HG03103 (cell line): ENCODE results near the gene POLR1C.
"Not testable (repeated sequence)": the region's sequence is repeated elsewhere in the genome, so short reads cannot be mapped to it uniquely, and the experiment has no call there.

Source experiments
- ATAC-seq: cut with Tn5 transposase; IDR thresholded peaks from one replicate; pipeline ENCODE4 v1.9.1; 2021; ENCODE audit warnings: low read depth; ENCODE audit not compliant: unreplicated experiment

Gene POLR1C

DNA sequence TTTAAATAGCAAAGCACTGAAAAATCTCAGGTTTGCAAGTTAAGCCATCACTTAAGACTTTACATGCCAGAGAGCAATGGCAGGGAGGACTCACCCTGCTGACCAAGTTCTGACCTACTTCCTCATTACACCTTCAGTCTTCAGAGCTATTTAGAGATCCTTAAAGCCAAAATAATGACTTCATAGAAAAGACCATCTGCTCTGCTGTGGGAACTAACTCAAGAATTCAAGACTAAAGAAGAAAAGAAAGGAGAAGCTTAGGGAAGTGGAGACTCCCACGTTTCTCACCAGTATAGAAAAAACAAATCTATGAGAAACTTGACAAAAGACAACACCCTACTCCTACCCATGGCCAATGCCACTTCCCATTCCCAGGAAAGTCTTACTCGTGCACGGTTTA, 30.3 kb downstream of the POLR1C start:
- no peak for ATAC-seq

DNA sequence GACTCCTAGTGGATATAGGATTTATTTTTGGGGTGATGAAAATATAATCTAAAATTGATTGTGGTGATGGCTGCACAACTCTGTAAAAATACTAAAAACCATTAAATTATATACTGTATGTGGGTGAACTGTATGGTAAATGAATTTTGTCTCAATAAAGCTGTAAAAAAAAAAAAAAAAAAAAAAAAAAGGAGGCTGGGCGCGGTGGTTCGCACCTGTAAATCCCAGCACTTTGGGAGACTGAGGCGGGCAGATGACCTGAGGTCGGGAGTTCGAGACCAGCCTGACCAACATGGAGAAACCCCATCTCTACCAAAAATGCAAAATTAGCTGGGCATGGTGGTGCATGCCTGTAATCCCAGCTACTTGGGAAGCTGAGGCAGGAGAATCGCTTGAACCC, 40.7 kb downstream of the POLR1C start:
- ATAC-seq: not testable (repeated sequence)

DNA sequence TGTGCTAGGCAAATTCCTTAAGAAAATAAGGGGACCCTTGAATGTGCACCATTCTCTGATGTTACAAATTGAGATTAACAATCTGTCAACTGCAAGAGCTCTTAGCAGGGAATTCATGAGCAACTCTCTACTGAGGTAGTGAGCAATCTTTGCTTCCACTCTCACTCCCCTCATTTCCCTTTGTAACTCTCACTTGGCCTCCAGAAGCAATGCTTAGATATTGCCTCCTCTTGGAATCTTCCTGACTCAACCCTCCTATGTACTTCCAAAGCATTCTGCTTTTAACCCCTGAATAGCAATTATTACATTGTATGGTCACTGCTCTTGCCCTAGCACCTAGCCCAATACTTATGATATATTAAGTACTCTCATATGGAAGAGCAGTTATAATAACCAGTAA, 42.4 kb downstream of the POLR1C start:
- no peak for ATAC-seq

DNA sequence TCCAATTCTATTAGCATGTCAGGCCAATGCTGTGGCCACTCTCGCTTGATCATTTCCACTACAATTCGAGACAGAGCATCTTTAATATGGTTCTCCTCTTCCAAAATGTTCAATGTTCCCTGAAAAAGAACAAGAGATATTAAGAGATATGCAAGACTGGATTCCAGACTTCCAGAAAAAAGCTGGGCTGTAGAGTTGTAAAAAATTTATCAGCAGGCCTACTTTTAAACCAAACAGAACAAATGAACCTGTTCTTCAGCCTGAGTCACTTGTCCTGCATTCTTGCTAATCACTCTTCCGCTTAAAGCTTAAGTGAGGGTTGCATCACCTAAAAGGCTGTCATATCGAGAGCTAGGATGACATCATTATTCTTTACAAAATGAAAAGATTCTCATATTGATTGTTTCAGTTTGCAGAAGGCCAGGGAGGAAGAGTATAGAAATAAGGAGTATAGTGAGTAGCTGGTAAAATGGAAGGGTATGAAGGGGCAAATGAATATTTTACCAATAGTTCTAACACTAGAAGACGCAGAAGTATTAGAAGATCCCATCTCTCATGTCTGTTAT, 54.1 kb downstream of the POLR1C start:
- no peak for ATAC-seq
